SK-MEL-5 (cell line): ENCODE results near the gene ACER3. TPM values are rescaled to one million over a fixed set of nuclear protein-coding genes. Genes with fewer than 3 reads are reported as not detected.
"Not testable (repeated sequence)": the region's sequence is repeated elsewhere in the genome, so short reads cannot be mapped to it uniquely, and the experiment has no call there.

Source experiments
- DNase-seq: peaks from one replicate; pipeline ENCODE4 v3.0.0-alpha.2; 2016; ENCODE audit warnings: low read depth, low spot score
- in situ Hi-C: cut with HindIII; loops from 2 replicates; pipeline ENCODE4 v1.10.0; 2016; ENCODE audit warnings: low sequenced_read_pairs, high pct_unique_total_duplicates, low pct_unique_long_range_greater_than_20kb
- total RNA-seq: library from RNA; depleted of rRNA; stranded (reverse); fragments of >200 nt; shearing (Covaris generic); gene quantifications from 2 replicates; pipeline ENCODE4 v1.2.3, GENCODE V29; 2014

Gene ACER3
- total RNA-seq, 1 experiment from 2014 or later, result 11.0 TPM

DNA sequence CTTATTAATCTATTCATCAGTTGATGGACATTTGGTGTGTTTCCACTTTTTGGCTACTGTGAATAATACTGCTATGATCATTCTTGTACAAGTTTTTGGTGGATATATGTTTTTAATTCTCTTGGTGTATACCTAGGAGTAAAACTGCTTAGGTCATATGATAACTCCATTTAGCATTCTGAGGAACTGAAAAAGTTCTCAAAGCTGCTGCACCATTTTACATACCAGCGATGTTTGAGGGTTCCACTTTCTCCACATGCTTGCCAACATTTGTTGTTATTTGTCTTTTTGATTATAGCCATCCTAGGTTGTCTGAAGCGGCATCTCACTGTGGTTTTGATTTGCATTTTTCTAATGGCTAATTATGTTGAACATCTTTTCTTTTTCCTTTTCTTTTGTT is 4.1 kb upstream of the ACER3 start:
- no peak for DNase-seq
- in situ Hi-C loops, result no loop called here

DNA sequence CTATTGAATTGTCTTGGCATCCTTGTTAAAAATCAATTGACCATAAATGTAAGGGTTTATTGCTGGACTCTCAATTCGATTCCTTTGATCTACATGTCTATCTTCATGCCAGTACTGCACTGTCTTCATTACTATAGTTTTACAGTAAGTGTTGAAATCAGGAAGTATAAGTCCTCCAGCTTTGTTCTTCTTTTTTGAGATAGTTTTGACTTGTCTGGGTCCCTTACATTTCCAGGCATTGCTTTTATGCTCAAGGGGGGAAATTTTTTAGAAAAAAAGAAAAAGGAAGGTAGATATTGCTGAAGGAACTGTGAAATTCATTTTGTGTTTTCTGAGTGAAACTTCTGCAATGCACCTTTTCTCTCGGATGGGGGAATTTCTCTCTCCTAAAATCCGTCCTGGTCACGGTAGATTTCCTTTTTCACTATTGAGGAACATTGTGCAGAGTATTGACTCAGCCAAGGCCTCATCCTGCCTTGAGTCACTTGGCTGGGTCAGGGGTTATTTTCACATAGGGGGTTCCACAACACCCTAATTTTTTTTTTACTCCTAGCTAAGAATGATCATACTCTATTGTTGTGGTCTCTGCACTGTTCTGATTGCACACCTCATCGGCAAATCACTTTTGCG is 2.8 kb upstream of the ACER3 start:
- no peak for DNase-seq
- in situ Hi-C loops, result no loop called here

DNA sequence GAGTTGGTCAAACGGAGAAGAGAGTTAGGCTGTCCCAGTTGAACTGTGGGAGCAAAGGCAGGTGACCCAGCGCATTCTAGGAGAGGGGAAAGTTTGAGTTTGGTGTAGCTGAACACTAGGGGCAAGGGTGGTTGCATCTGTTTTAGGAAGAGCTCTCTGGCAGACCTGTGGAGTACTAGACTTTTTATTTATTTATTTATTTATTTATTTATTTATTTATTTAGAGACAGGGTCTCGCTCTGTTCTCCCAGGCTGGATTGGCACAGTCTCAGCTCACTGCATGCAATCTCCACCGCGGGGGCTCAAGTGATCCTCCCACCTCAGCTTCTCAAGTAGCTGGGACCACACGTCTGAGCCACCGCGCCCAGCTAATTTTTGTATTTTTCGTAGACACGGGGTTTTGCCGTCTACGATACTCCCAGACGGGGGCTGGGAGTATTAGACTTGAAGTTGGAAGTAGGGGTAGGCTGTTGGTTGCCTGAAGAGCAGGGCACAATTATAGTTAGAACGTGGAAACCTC is 950 bp upstream of the ACER3 start:
- no peak for DNase-seq
- in situ Hi-C loops, result no loop called here

DNA sequence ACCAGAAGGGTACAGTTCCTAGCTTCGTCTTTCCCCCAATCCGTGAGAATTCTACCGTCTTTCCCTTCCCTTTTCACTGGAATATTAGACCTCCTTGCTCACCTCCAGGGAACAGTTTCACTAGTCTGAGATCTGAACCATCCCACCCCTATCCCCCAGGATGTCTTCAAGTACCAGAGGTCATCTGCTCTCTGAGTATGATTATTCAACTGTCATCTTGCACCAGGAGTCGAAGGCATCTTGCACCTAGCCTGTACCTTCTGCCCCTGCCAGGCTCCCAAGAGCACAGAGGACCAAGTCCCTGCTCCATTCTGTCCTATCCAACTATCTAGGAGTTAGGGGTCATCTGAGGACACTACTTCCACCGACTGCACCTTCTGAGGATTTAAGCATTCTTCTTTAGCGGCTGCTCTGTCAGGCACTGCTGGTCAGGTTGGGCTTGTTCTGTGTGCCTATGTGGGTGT is 804 bp downstream of the ACER3 start:
- DNase-seq, result no peak
- in situ Hi-C loops, result no loop called here

DNA sequence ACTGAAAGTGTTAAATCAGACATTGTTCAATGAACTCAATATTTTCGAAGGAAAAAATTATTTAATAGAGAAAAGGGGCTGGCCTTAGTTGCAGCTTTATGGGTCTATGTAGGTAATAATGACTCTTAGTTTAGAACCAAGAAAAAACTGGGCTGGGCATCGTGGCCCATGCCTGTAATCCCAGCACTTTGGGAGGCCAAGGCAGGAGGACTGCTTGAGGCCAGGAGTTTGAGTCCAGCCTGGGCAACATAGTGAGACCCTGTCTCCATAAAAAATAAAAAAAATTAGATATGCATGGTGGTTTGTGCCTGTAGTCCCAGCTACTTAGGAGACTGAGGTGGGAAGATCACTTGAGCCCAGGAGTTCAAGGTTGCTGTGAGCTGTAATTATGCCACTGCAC is 2.1 kb downstream of the ACER3 start:
- DNase-seq, in situ Hi-C loops: not testable (repeated sequence)

DNA sequence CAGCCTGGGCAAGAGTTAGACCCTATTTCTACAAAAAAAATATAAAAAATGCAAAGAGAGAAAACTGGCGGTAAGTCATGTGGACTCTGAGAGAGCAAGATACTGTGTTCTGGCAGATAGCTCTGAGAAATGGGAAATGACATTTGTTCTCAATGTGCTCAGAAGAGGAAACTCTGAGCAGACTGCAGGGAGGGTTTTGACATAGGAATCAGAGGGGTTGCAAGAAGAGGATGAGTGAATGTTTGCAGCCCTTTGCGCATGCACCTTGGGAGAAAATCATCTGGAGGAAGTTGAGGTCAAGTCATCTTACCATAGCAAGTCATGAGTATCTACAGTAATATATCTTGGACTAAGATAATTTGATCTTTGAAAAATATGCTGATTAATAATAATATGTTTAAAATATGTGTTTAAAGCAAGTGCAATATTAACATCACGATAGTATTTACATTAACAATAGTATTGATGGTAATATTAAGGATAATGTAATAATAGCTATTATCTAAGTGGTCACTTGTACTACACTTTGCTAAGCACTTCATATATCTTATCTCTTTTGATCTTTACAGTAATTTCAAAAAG is 2.6 kb downstream of the ACER3 start:
- no peak for DNase-seq
- in situ Hi-C loops, result no loop called here

DNA sequence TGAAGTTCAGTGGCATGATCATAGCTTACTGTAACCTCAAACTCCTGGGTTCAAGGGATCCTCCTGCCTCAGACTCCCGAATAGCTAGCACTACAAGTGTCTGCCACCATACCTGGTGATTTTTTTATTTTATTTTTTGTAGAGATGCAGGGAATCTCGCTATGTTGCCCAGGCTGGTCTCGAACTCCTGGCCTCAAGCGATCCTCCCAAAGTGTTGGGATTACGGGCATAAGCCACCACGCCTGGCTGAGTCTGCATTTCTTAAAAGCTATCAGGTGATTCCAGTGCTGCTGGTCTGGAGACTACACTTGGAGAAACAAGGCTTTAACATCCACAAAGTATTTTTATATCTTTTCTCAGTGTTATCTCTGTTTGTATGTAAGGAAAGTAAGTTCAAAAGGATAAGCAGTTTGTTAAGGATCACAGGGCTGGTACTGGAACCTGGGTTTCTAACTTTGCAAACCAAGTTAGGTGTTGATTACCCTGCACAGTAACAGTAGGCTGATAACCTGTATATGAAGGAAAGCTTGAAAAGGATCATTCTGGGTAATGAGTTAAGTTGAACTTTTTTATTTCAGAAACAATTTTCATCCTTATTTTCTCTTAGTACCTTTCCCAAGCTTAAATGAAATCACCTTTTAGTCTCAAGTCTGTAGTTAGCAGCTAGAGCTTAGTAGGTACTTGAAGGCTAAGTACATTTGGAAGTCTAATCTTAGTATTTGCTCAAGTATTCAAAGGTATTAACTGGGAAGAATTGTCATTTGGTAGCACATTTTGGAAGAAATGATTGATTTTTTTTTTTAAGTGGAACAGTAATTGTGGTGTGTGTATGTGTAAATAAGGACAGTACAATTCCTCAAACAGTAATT is 12.5 kb downstream of the ACER3 start:
- no peak for DNase-seq
- in situ Hi-C loops, result no loop called here

DNA sequence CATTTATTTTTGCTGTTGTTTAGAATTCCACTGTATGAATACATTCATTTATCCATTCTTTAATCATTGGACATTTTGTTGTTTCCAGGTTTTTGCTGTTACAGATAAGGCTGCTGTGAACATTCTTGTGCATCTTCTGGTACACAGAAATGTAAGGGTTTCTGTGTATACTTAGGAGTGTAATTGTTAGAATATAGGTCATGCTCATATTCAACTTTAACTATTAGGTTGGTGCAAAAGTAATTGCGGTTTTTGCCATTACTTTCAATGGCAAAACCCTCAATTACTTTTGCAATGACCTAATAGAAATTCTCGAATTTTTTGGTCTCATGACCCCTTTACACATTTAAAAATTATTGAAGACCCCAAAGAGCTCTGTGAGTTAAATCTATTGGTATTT is 17.3 kb downstream of the ACER3 start:
- DNase-seq, result no peak
- in situ Hi-C loops, result no loop called here

DNA sequence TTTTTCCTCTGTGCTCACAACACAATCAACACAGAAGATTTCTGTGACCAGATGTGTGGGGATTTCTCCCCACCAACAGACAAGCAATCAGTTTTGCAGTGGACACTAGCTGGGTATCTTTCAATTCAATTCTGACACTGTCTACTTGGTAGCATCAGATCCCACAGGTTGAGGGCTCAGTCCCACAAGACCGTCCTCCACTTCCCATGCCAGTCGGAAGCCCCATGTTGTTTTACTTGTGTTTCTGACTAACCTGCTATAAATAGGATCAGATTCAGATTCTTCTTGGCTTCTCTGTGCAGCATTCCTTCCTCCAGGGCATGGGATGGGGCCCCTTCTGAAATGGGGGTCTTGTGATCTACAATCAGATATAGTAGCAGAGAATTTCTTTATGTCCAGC is 19.6 kb downstream of the ACER3 start:
- DNase-seq, result no peak
- in situ Hi-C loops, result no loop called here

DNA sequence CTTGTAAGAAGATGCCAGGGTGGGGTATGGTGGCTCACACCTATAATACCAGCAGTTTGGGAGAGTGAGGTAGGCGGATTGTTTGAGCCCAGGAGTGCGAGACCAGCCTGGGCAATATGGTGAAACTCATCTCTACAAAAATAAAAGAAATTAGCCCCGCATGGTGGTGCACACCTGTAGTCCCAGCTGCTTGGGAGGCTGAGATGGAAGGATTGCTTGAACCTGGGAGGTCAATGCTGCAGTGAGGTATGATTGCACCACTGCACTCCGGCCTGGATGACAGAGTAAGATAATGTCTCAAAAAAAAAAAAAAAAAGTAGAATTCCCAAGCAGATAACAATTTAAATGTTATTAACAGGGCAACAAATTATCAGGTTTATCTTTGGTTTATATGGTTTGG is 20.2 kb downstream of the ACER3 start:
- in situ Hi-C loops, result no loop called here
- no peak for DNase-seq

DNA sequence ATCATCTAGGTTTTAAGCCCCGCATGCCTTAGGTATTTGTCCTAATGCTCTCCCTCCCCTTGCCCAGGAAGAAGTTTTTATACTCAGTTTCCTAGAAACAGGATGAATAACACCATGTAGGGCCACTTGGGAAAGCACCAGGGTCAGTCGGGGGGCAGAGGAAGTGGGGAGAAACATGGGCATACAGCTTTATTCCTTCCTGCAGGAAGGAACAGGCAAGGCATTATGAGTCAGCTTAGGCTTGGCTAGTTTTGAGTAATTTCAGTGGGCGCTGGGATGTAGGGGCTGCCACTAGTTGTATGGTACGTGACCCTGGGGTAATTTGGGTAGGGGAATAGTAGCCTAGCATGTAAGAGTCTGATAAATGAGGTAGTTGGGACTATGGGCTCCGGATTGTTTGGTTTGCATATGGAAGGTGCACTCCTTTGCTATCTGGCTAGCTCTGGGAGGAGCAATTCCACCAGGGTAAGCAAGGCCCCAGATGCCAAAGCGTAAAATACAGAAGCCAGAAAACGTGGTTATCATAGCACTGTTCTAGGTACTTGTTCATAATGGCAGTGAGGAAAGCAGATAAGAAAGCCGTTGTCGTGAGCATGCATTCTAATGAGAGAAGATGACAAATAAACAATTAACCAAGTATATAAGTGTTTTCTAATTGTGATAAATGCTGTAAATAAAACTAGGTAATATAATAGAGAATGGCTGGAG is 24.8 kb downstream of the ACER3 start:
- in situ Hi-C loops, result no loop called here
- DNase-seq, result no peak

DNA sequence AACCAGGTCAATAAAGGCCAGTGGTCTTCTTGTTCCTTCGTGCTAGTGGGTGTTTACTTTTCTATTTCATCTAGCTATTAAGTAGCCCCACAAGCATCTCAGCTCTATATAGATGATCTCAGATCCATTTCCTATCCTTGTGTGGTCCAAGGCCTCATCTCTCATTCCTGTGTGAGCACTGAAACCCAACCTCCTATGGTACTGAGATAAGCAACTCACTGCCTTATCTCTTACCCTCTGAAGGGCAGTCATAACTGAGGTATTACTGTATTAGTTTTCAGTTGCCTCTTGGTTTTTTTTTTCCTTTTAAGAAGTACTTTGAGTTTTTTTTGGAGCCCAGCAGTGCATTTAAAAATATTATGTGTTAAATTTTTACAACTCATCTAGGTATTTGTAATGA is 28.3 kb downstream of the ACER3 start:
- in situ Hi-C loops, result no loop called here
- DNase-seq, result no peak

DNA sequence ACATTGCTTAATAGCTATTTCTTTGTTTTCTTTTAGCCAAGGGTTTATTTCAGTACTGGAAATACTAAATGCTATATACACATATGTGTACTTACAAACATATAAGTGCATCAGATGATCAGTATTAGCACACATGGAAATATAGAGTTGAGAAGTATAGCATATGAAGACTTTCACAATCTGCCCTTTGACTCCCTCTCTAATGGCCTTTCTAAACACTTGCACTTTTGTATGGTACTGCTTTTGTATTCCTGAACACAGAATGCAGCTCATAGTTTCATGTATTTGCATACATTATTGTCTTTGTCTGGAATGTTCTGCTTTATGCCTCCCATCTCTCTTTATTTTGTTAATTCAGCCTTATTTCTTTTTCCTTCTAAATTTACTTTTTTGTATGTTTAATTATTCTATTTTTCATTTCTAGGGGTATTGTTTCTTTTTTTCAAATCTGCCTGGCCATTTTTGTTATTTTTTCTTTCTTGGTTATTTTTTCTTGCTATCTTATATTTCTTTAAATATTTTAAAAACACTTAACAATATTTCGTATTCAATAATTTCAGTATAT is 28.8 kb downstream of the ACER3 start:
- DNase-seq, result peak; percentile 31
- in situ Hi-C loops, result no loop called here

DNA sequence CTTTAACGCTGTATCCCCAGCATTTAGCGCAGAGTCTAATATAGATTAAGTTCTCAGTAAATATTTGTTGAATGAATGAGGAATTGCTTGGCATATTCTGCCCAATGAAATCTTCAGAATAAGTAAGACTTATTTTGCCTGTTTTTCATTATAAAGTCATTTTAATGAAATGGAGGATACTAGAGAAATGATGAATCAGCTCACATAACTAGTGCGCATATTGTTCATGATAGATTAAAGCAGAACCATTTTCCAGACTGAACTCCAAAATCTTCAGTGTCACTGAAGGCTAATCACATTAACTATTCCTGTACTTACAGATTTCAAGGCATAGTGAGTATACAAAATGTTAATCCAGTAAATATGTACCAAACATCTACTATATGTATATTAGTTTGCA is 29.6 kb downstream of the ACER3 start:
- in situ Hi-C loops, result no loop called here
- no peak for DNase-seq

DNA sequence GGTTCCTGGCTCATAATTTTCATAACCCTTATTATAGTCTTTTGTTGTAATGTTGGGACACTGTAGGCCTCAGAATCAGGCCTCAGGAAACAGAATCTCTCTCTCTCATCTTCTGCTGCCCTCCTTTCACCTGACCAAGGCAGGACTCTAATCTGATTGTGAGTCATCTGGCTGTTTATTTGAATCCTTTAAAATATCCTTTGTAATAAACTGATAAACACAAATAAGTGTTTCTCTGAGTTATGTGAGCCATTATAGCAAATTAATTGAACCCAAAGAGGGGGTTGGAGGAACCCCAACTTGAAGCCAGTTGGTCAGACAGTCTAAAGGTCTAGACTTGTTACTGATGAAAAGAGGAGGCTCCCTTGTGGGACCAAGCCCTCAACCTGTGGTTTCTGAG is 30.6 kb downstream of the ACER3 start:
- DNase-seq, result no peak
- in situ Hi-C loops, result no loop called here

DNA sequence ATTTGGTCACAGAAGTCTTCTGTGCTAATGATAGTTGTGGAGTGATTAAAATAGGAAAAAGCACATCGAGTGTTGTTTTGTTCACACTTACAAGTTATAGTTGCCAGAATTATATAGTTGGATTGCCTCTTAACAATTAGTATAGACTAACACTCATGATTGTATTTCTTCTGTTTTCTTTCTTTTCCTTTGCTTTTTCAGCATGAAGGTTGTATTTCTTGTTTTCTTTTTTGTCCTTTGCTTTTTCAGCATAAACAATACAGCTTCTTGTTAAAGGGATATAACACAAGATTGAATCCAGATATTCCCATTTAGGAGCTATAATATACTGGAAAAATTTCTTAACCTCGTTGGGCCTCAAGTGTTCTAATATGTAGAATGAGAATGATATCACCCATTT is 31.1 kb downstream of the ACER3 start:
- in situ Hi-C loops, result no loop called here
- DNase-seq, result no peak

DNA sequence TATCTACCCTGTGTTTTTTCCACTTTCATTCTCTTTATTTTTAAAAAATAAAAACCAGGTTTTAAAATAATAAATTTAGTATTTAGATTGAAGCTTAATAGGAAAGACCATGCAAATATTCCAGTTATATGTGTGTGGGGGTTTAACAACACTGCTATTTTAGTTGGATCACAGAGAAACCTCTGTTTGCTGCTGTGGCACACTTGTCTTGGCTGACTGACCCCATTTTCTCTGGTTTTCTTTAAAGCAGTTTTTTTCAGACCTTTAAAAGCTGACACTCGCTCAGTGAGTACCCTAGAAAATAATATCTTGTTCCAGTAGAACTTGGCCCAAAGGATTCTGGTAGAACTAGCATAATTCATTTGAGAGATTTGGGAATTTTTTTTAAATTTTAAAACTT is 31.6 kb downstream of the ACER3 start:
- in situ Hi-C loops, result no loop called here
- peak; percentile 38 for DNase-seq

DNA sequence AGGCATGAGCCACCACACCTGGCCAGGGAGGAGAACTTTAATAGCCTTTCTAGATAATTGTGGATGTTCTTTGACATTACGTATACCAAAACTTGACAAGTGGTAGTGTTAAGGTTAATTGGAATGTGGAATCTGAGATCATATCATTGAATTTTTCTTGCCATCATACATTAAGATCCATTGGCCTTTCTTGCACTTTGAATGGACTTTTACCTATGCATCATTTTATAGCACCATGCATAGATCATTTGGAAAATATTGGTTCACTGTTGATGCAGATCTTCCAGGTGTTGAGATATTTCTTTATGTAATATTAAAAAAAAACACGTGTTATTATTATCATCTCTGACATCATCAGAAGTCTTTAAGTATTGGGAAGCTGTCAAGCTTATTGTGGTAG is 36.5 kb downstream of the ACER3 start:
- in situ Hi-C loops, result no loop called here
- no peak for DNase-seq
